H4 (cell line): ENCODE data around the gene DACT2. TPM values are rescaled to one million over a fixed set of nuclear protein-coding genes. Genes with fewer than 3 reads are reported as not detected.

ENCODE experiments used
- DNase-seq: peaks from one replicate; pipeline ENCODE4 v3.0.0-alpha.2; 2015; ENCODE audit warnings: low spot score
- total RNA-seq: library from RNA; depleted of rRNA; stranded (reverse); fragments of >200 nt; shearing (Covaris generic); gene quantifications from 2 replicates; pipeline ENCODE4 v1.2.3, GENCODE V29; 2014

DACT2 gene
- total RNA-seq, 1 experiment from 2014 or later: not detected

DNA sequence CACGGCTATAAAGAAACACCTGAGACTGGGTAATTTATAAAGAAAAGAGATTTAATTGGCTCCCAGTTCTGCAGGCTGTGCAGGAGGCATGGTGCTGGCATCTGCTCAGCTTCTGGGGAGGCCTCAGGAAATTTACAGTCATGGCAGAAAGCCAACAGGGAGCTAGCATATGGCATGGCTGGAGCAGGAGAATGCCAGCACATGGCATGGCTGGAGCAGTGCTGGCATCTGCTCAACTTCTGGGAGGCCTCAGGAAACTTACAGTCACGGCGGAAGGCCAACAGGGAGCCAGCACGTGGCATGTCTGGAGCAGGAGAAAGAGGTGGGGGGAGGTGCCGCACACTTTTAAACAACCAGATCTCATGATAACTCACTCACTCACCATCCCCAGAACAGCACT lies 32.5 kb upstream of the DACT2 start:
- no peak for DNase-seq

DNA sequence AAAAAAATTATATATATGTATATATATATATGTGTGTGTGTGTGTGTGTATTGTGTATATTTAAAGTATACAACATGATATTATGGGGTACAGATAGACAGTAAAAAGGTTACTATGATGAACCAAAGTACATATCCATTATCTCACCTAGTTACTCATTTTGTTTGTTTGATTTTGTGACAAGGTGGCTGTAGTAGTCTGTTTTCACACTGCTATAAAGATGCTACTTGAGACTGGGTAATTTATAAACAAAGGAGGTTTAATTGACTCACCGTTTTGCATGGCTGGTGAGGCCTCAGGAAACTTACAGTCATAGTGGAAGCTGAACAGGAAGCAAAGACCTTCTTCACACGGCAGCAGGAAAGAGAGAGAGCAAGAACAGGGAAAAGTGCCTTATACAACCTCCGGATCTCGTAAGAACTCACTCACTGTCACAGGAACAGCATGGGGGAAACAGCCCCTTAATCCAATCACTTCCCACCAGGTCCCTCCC lies 30.2 kb upstream of the DACT2 start:
- DNase-seq: no peak

DNA sequence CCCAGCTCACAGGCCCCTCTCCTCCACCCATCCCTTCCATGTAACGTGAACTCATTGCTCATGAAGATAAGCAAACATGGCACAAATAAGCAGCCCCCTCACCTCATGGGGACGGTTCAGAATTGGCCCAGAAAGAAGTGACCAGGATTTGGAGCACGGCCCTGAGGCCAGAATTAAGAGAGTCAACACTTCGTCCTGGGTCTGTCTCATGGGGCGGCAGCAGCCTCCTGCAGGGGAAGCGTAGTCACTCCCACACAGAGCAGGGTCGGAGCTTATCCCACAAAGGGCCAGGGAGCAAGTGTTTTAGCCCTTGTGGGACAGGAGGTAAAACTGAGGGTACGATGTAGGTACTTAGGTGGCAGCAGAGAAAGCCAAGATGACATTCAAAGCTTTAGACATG lies 28.6 kb upstream of the DACT2 start:
- no peak for DNase-seq

DNA sequence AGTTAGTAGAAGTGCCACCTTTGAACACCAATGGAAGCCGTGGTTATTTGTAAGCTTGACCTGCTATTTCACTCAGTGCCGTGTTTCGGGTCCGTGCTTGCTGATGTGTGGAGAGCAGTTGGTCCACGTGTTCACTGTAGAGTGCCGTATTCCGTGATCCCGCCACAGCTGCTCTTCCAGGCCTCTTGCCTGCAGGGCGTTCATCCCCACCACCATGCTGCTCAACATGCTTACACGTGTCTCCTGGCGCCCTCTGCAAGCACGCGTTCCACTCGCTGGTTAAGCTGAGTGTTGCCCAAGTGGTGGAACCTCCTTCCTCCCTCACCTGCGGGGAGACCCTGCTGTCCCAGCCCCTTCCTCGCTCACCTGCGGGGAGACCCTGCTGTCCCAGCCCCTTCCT lies 28.0 kb upstream of the DACT2 start:
- no peak for DNase-seq

DNA sequence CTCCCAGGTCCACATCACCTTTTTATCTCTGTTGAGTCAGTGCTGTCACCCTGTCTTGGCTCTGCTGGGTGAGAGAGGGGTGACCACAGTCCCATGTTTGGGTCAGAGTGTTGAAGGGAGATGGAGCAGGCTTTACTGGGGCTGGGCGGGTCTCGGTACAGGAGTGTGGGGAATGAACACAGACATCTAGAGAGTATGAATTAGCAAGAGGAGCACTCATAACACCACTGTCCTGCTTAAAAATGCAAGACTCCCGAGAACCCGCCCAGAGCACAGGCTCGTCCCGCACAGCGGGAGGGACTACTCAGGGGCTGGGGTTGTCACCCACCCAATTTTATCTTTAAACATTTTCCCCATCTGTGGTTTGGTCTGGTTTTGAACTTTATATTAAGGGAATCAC lies 27.5 kb upstream of the DACT2 start:
- no peak for DNase-seq

DNA sequence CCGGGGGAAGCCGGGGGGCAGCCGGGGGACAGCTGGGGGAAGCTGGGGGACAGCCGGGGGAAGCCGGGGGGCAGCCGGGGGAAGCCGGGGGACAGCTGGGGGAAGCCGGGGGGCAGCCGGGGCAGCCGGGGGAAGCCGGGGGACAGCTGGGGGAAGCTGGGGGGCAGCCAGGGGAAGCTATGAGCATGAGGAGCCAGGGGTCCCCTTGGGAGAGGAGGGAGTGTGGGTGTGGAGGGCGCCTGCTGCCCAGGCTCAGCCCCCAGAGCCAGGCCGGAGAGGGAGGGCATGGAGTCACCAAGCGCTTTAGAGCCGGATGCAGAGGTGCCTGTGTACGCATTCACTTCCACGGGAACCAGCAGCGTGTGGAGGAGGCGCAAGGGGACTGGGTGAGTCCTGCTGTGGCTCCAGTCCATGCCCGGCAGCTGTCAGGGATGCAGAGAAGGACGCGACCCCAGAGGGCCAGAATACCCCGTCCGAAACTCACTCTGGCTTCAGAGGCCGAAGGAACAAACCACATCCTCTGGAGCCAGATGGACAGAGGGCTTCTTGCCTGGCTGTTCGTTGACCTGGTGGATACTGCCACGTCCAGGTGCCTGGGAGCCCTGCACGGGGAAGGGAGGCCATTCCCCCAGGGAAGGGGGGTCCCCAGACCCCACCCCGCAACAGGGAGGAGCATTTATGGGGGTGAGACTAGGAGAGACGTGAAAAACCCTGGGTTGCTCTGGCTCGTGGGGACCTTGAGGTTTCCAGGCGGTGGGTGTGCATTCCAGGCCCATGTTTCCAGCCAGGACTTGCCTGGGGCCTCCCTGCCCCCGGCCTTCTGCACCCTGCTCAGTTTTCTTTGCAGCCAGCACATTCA lies 26.5 kb upstream of the DACT2 start:
- DNase-seq: no peak

DNA sequence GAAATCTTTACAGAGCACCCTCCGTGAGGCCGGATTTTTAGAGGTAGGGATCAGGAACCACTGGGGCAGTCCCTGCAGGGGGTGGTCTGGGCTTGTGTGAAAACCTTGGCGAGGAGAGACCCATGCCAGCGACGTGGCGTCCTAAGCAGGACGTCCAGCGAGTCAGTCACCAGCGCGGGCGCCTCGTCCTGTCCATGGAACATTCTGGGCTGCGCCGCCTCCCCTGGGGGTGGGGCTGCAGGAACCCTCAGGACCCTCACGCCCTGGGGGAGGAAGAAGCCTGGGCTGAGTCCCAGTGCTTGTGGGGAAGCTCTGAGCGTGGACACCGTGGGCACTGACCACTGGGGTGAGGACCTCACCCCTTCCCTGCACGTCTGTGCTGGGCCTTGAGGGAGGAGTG lies 25.7 kb upstream of the DACT2 start:
- no peak for DNase-seq

DNA sequence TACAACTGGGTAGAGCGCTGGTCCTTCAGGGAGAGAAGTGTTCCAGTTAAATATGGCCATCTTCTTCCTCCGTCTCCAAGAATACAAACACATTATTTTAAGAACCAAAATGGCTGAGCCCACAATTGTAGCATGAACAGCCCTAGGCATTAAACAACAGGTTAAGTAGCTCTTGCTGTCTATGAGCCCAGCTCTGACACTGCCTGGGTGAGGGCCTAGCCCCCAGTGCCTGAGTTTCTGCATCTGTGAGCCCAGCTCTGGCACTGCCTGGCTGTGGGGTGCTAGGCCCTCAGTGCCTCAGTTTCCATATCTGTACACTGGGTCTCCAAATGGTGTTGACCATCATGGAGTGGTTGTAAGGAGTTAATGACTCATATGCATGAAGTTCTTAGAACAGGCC lies 24.8 kb upstream of the DACT2 start:
- DNase-seq: no peak

DNA sequence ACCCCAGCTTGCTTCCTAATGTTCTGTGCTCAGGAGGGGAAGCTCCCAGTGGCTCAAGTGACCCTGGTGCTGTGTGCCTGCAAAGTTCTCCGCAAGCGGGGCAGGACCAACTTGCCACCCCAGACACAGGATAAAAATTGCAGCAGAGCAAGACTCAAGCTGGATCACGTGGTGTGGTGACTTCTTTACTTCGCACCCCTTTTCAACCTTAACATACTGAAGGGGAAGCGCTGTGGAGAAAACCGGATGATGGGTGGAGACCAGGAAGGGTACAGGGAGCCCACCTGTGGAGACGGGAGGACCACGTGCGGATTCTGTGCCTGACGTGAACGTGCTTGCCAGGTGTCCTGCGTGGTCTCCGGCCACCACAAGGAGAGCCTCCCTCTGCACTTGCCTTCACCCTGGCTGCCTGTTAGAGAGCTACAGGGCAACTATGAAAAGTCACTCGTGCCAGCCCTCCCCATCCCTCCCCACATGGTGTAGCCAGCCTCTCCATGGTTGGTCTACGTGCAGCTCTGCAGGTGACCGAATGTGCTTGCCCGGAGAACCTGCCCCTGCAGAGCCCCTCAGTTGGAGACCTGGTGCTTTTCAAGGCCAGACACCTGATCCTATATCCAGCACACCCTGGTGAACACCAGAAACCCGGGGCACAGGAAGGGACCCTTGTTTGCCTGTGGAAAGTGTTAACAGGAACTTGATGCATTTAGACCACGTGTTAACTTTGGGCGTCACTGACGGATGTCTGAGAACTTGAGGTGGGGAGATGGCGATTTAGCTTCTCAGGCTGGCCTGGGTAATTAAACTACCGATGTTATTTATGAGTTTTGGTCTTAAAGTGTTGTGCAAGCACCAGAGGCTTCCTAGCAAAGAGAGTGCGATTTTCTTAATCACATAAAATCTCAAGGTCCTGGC lies 23.9 kb upstream of the DACT2 start:
- DNase-seq: no peak

DNA sequence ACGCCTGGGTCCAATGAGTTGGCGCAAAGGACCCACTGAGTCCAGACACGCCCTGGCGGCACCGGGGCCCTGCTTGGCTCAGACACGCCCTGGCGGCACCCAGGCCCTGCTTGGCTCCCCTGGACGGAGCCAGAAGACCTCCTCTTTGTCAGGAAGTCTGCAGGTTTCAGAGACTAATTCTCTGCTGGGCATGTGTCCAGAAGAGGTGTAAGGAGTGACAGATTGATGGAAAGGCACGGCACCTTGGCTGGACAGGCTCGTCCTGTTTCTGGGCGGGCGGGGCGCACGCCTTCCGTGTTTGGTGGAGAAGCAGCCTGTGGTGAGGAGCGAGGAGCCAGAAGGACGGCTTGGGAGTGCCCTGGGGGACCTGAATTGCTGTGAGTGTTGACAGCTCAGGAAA lies 23.1 kb upstream of the DACT2 start:
- no peak for DNase-seq

DNA sequence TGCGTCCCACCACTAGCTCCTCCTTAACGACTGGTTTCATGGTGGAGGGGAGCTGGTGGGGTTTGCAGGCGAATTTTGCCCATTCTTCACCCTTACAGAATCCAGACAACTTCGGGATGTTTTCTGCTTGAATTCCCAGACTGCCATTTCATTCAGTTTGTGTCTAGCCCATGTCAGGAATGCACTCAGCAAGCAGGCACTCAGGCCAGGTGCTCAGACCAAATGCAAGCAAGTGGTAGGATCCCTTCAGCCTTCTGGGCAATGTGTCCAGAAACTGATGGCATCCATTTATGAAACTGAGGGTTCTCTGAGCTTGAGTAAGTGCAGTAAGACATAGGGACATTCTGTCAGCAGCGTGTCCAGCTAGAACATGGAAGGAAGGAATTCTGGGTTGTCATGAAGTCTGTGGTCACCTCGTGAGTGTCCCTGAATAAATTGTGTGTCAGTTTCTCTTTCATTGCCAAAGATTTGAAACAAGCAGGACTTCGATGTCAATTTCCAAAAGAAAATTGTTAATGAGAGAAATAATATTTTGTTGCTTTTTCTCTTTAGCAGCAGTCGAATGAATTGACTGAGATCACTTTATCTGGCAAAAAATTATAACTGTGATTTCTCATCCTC lies 21.8 kb upstream of the DACT2 start:
- DNase-seq: no peak

DNA sequence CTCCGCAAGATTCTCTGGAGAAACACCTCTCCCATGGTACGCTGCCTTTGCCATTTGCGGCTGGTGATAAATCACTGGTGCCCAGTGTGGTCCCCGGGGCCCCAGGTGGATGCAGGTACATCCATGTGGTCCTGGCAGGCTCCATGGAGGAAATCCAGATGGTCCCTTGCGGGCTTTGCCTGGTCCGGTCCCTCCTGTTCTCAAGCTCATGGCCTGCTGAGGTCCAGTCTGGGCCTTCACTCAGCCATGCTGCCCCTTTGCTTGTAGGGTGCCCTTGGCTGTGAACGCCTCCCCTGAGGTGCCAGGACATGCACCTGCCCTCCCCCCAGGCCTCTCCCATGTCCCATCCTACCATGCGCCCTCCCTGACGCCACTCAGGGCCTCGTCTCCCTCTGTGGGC lies 21.2 kb upstream of the DACT2 start:
- DNase-seq: no peak

DNA sequence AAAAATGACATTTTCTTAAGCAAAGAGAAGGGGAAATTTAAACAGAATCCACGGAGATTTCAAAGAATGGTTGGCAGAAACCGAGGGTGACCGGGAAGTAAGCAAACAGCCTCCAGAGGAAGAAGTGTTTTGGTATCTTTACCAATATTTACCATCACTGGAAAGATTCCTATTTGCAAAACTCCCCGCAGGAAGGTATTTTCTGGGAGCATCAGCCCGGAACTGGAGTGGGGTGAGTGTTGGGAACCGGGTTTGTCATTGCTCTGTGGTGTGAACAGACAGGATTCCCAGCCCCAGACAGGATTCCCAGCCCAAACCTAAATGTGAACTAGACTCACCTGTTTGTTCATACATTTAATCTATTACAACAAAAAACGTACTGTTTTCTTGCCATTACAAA lies 19.2 kb upstream of the DACT2 start:
- DNase-seq: no peak

DNA sequence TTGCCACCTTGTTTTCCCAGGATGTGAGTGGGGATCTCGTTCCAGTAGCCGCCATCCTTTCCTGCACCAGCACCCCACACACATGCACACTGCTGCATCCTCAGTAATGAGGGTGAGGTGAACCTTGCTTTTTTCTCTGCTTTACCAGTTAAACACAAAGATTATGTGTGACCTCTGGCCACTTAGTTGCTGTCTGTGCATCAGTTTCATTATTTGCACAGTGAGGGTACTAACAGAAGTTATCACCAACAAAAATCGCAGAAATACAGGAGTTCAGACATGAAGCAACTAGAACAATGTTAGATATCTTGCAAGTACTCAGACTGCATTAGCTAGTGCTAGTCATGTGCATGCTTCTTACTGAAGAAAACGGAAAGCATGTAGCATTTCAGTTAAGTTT lies 17.4 kb upstream of the DACT2 start:
- no peak for DNase-seq

DNA sequence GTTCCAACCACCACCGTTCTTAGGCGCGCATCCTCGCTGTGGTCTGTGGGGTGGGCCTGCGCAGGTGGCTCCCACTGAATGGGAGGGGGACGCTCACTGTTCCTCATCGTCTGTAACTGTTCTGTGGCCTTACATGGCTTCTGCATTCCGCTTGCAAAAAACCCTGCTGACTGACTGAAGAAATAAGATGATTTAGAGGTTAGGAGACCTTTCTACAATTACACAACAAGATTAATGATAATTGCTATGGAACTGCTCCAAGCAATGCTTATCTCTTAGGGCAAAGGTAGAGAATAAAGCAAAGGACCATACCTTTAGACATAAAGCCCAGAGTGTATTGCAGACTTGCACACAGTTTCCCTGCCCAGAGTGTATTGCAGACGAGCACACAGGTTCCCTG lies 14.4 kb upstream of the DACT2 start:
- no peak for DNase-seq

DNA sequence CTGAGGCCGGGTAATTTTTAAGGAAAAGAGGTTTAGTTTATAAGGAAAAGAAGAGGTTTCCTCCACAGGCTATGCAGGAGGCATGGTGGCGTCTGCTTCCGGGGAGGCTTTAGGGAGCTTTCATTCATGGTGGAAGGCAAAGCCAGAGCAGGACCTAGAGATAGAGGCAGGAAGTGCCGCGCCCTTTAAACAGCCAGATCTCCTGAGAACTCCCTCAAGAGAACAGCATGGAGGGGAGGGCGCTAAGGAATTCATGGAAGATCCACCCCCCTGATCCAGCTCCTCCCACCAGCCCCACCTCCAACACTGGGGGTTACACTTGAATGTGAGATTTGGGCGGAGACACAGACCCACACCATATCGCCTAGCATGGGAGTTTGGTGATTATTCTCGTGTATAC lies 13.9 kb upstream of the DACT2 start:
- no peak for DNase-seq

DNA sequence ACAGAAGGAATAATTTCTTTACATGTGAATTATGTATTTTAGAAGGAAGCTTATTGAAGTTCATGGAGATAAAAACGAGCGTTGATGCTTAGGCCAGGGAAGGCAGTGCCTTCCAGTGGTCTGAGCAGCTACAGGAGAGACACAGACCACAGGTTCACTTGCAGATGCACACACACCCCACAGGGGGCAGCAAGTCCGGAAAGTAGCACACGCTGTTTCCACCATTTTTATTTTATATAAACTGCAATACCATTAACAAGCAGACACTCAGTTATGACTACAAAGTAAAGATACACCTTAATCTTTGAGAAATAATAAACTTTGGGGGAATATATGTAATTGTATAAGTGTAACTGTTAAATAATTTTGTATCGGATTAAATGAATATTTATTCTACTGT lies 13.5 kb upstream of the DACT2 start:
- peak; percentile 25 for DNase-seq

DNA sequence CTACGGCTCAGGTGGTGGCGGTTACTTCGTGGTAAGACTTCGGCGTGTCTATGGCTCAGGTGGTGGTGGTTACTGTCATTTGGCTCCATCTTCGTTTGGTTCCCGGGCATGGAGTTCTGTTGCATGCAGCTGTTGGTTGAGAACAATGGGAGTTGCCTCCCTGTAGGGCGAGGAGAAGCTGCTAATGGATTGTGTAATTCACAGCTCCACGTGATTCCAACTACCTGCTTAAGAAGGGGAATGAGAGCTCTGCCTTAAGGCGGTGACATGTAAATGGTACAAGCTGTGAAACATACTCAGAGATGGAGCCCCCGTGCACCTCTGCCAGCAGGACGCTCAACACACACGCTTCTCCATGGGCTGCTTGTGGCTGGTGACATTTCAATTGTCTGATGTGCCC lies 12.4 kb upstream of the DACT2 start:
- no peak for DNase-seq

DNA sequence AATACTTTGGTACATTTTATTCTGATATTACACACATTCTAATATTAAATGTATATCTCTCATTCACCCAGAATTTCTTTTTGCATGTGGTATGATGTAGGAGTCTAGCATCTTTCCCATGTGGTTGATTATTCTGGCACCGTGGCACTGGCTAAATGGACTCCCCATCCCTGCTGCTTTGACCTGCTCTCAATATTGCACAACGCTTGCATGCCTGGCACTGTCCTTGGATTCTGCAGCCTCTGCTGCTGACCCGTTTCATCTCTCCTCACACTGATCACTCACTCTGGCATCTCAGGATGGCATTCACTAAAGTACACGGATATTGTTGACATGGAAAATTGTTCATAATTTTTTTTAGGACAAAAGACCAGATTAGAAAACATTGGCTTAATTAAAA lies 11.5 kb upstream of the DACT2 start:
- no peak for DNase-seq

DNA sequence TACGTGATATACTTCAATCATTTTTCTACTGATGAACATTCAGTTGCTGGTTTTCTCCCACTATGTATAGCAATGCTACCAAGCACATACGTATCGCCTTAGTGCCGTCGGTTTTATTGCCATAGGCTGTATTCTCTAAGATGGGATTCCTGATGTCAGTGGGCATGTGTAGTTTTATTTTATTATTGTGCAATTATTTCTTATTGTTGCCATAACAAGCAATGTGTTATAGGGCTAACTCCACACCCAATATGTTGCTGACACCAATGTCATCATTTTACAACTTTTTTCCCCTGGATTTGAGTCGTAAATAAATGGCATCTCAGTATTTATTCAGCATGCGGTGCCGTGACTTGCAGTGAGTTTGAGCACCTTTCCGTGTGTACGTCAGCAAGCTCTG lies 10.8 kb upstream of the DACT2 start:
- no peak for DNase-seq

DNA sequence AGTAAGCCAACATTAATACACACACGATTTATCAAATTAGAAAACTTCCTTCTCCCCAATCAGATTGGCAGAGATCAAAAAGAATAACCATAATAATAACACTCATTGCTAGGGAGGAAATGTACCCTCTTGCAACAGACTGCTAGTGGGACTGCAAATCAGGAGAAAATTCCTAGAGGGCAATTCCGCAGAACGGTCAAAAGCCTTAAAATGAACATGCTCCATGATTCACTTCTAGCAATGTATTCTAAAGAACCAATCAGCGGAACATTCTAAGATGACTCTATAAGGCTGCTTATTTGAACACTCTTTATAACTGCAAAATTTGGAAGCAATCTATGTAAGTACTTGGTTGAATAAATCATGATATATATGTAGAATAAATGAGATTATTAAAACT lies 8.5 kb upstream of the DACT2 start:
- no peak for DNase-seq
